HG02623 (cell line): ENCODE results near the gene KDM6A.
A peak's percentile ranks its signal among the peaks of the same experiment; 100 is the strongest.
"Not testable (repeated sequence)": the region's sequence is repeated elsewhere in the genome, so short reads cannot be mapped to it uniquely, and the experiment has no call there.

Experiments used
- ATAC-seq: cut with Tn5 transposase; IDR thresholded peaks from one replicate; pipeline ENCODE4 v1.9.1; 2021; ENCODE audit warnings: moderate library complexity; ENCODE audit not compliant: unreplicated experiment

Gene KDM6A

GRCh38 chrX:44884944-44885343 is 12.0 kb downstream of the KDM6A start:
- ATAC-seq, result no peak

GRCh38 chrX:44889824-44890223 is 16.8 kb downstream of the KDM6A start:
- ATAC-seq, result no peak

GRCh38 chrX:44890247-44890646 is 17.3 kb downstream of the KDM6A start:
- ATAC-seq, result no peak

- ATAC-seq, result not testable (repeated sequence)
Observed at GRCh38 chrX:44890687-44891086, 17.7 kb downstream of the KDM6A start.

- no peak for ATAC-seq
Observed at GRCh38 chrX:44891642-44892041, 18.7 kb downstream of the KDM6A start.

- no peak for ATAC-seq
Observed at GRCh38 chrX:44896876-44897186, 23.8 kb downstream of the KDM6A start.

- ATAC-seq, result no peak
Observed at GRCh38 chrX:44897539-44897938, 24.6 kb downstream of the KDM6A start.

GRCh38 chrX:44898411-44899221 is 25.6 kb downstream of the KDM6A start:
- ATAC-seq, result no peak

- ATAC-seq, result no peak
Observed at GRCh38 chrX:44899946-44900345, 27.0 kb downstream of the KDM6A start.

GRCh38 chrX:44903107-44903506 is 30.1 kb downstream of the KDM6A start:
- no peak for ATAC-seq

GRCh38 chrX:44903830-44904530 is 31.0 kb downstream of the KDM6A start:
- ATAC-seq, result no peak

GRCh38 chrX:44904542-44905115 is 31.6 kb downstream of the KDM6A start:
- ATAC-seq, result no peak

GRCh38 chrX:44906041-44906440 is 33.1 kb downstream of the KDM6A start:
- ATAC-seq, result no peak

GRCh38 chrX:44906542-44906941 is 33.6 kb downstream of the KDM6A start:
- ATAC-seq, result no peak

- no peak for ATAC-seq
Observed at GRCh38 chrX:44908153-44908552, 35.2 kb downstream of the KDM6A start.

- ATAC-seq, result no peak
Observed at GRCh38 chrX:44908827-44909226, 35.8 kb downstream of the KDM6A start.

- ATAC-seq, result not testable (repeated sequence)
Observed at GRCh38 chrX:44910508-44910907, 37.5 kb downstream of the KDM6A start.

GRCh38 chrX:44911074-44911600 is 38.1 kb downstream of the KDM6A start:
- ATAC-seq, result not testable (repeated sequence)

GRCh38 chrX:44913656-44914531 is 40.9 kb downstream of the KDM6A start:
- ATAC-seq, result no peak

- ATAC-seq, result peak; percentile 83
Observed at GRCh38 chrX:44914532-44915198, 41.7 kb downstream of the KDM6A start.
